ENCODE data around the gene PGBD5.

The PGBD5 gene

GRCh38 chr1:230395932-230396331 is 30.2 kb downstream of the PGBD5 start:
- no peak for DNase-seq

GRCh38 chr1:230394741-230395140 is 31.4 kb downstream of the PGBD5 start:
- no peak for DNase-seq

GRCh38 chr1:230394134-230394533 is 32.0 kb downstream of the PGBD5 start:
- DNase-seq = no peak

- DNase-seq = no peak
Measured at GRCh38 chr1:230393722-230394121, 32.4 kb downstream of the PGBD5 start.

GRCh38 chr1:230392920-230393521 is 33.1 kb downstream of the PGBD5 start:
- DNase-seq = no peak

- DNase-seq = no peak
Measured at GRCh38 chr1:230392536-230392909, 33.6 kb downstream of the PGBD5 start.

- DNase-seq = no peak
Measured at GRCh38 chr1:230391776-230392535, 34.2 kb downstream of the PGBD5 start.

GRCh38 chr1:230390371-230390770 is 35.8 kb downstream of the PGBD5 start:
- DNase-seq = no peak

GRCh38 chr1:230387876-230388275 is 38.3 kb downstream of the PGBD5 start:
- no peak for DNase-seq

- no peak for DNase-seq
Measured at GRCh38 chr1:230387296-230387695, 38.8 kb downstream of the PGBD5 start.

GRCh38 chr1:230386637-230387262 is 39.4 kb downstream of the PGBD5 start:
- no peak for DNase-seq

- no peak for DNase-seq
Measured at GRCh38 chr1:230385930-230386329, 40.2 kb downstream of the PGBD5 start.

- no peak for DNase-seq
Measured at GRCh38 chr1:230385158-230385450, 41.0 kb downstream of the PGBD5 start.

GRCh38 chr1:230384380-230385157 is 41.6 kb downstream of the PGBD5 start:
- DNase-seq = no peak

GRCh38 chr1:230383425-230383824 is 42.7 kb downstream of the PGBD5 start:
- no peak for DNase-seq

GRCh38 chr1:230382001-230382491 is 44.1 kb downstream of the PGBD5 start:
- DNase-seq = no peak

GRCh38 chr1:230381585-230381984 is 44.5 kb downstream of the PGBD5 start:
- DNase-seq = no peak

- DNase-seq = no peak
Measured at GRCh38 chr1:230381049-230381467, 45.1 kb downstream of the PGBD5 start.

GRCh38 chr1:230379928-230380327 is 46.2 kb downstream of the PGBD5 start:
- DNase-seq = peak; percentile 34

GRCh38 chr1:230379462-230379861 is 46.7 kb downstream of the PGBD5 start:
- DNase-seq = no peak

- DNase-seq = no peak
Measured at GRCh38 chr1:230377851-230378250, 48.3 kb downstream of the PGBD5 start.

- no peak for DNase-seq
Measured at GRCh38 chr1:230377324-230377723, 48.8 kb downstream of the PGBD5 start.

GRCh38 chr1:230376296-230376695 is 49.8 kb downstream of the PGBD5 start:
- DNase-seq = no peak

- DNase-seq = peak; percentile 25
Measured at GRCh38 chr1:230375780-230376179, 50.4 kb downstream of the PGBD5 start.

Measured in NCI-H774 (cell line).